Spleen (tissue), 7 donors: ENCODE data around the gene IGF1R.

Experiments
- CTCF ChIP-seq, 11 experiments: fragments of 200-600 bp in 7 of 11; fragments of 450-650 bp in 4 of 11; sonication (generic) in 4 of 11; IDR thresholded peaks in 8 of 11; conservative IDR thresholded peaks in 3 of 11; 1 replicate in 7 of 11; 2 replicates in 4 of 11; pipeline versions ENCODE4 v1.4.0 to v1.8.0; 2016 to 2021; ENCODE audit warnings: antibody characterized with exemption in 11 of 11, inconsistent platforms in 4 of 11, mild to moderate bottlenecking in 1 of 11
- POLR2A ChIP-seq, 3 donors: fragments of 450-650 bp; IDR thresholded peaks; one replicate each; pipeline ENCODE4 v1.5.1; 2017; ENCODE audit warnings: antibody characterized with exemption in 3 of 3, mild to moderate bottlenecking in 1 of 3
- POLR2AphosphoS5 ChIP-seq, 3 donors: sonication (generic); formaldehyde crosslinking; IDR thresholded peaks; one replicate each; pipeline ENCODE4 v1.5.1; 2017; ENCODE audit warnings: antibody characterized with exemption in 3 of 3
- donor health status: DM: no; HTN: no; CAD: no; lungs with moderate emphysema.
- donor health status: DM: no; HTN: no; CAD: no.
- donor health status: DM: no; HTN: no; CAD: no.

GRCh38 chr15:98720031-98720430, 71.7 kb downstream of the IGF1R start:
- TF ChIP-seq CTCF (IDR thresholded peaks at IDR 0.05 in 8 of 11, conservative IDR thresholded peaks at IDR 0.05 in 3 of 11) (no peak), POLR2AphosphoS5 (IDR thresholded peaks at IDR 0.05) (no peak), POLR2A (IDR thresholded peaks at IDR 0.05) (no peak)
